Esophagus muscularis mucosa (tissue), 4 donors: ENCODE measurements around the gene CAMSAP2. TPM values are rescaled to one million over a fixed set of nuclear protein-coding genes. Genes with fewer than 3 reads are reported as not detected.
A peak's percentile ranks its signal among the peaks of the same experiment; 100 is the strongest.

Experiments
- DNase-seq: peaks from one replicate; pipeline ENCODE4 v3.0.0-alpha.2; 2017; ENCODE audit errors: extremely low spot score
- H3K27ac ChIP-seq, 4 donors: fragments of 200-600 bp; sonication (generic); replicated peaks in 1 of 4; 1 replicate in 3 of 4; 2 replicates in 1 of 4; pipeline ENCODE4 v1.5.1; 2016 to 2019; ENCODE audit warnings: mild to moderate bottlenecking in 1 of 4
- H3K27me3 ChIP-seq, 4 donors: fragments of 200-600 bp; sonication (generic); one replicate each; pipeline versions ENCODE4 v1.5.1 to v1.6.0; 2016 to 2019
- H3K36me3 ChIP-seq, 4 donors: fragments of 200-600 bp; sonication (generic); one replicate each; pipeline ENCODE4 v1.5.1; 2016 to 2019
- H3K4me1 ChIP-seq, 4 donors: fragments of 200-600 bp; sonication (generic); one replicate each; pipeline ENCODE4 v1.5.1; 2016 to 2019
- H3K4me3 ChIP-seq, 4 donors: fragments of 200-600 bp; sonication (generic); 1 replicate in 2 of 4; 2 replicates in 2 of 4; pipeline ENCODE4 v1.5.1; 2016 to 2019; ENCODE audit warnings: mild to moderate bottlenecking in 4 of 4, moderate library complexity in 1 of 4
- H3K9me3 ChIP-seq, 4 donors: fragments of 200-600 bp; sonication (generic); 1 replicate in 3 of 4; 2 replicates in 1 of 4; pipeline ENCODE4 v1.5.1; 2016 to 2019
- CTCF ChIP-seq, 3 experiments: fragments of 200-600 bp in 2 of 3; fragments of 450-650 bp in 1 of 3; sonication (generic) in 2 of 3; IDR thresholded peaks; one replicate each; pipeline ENCODE4 v1.5.1; 2017 to 2019; ENCODE audit warnings: antibody characterized with exemption in 3 of 3, mild to moderate bottlenecking in 2 of 3, moderate library complexity in 1 of 3
- EP300 ChIP-seq: sonication (generic); formaldehyde crosslinking; IDR thresholded peaks from one replicate; pipeline ENCODE4 v1.6.1; 2017; ENCODE audit warnings: antibody characterized with exemption
- POLR2A ChIP-seq: fragments of 450-650 bp; IDR thresholded peaks from one replicate; pipeline ENCODE4 v1.6.1; 2017; ENCODE audit warnings: antibody characterized with exemption, moderate library complexity, mild to moderate bottlenecking, low read depth
- POLR2AphosphoS5 ChIP-seq, 2 donors: sonication (generic); formaldehyde crosslinking; IDR thresholded peaks; one replicate each; pipeline ENCODE4 v1.6.1; 2017; ENCODE audit warnings: antibody characterized with exemption in 2 of 2
- WGBS: methylation state at CpG from one replicate; pipeline ENCODE4 v1.1.5; 2018; 5-methylcytosine and 5-hydroxymethylcytosine counted together
- intact Hi-C: fragments of 100-400 bp; cut with DNase I; formaldehyde crosslinking; loops from one replicate; pipeline ENCODE4 v1.15.1; 2023
- total RNA-seq, 4 donors: library from RNA; depleted of rRNA; stranded (reverse); fragments of >200 nt; gene quantifications; one replicate each; pipeline versions ENCODE4 v1.1.0 to v1.2.1, GENCODE V29; 2016

CAMSAP2 gene
- total RNA-seq, 4 donors from 2014 or later: 34.6 to 44.0 (median 38.4) TPM

- Histone ChIP-seq H3K27me3 (peaks cover 0 to 58% (median 12%) of the 10 kb centered on the region in 4 donors), H3K27ac (no peak overlapping the region), H3K9me3 (no peaks in the 10 kb centered on the region), H3K4me3 (no peak overlapping the region), H3K36me3 (no peaks in the 10 kb centered on the region), H3K4me1 (peaks cover 10 to 11% (median 11%) of the 10 kb centered on the region in 4 donors)
- WGBS: 83% methylated on average over 6 of the region's 6 CpGs
- peak; percentile 84 for DNase-seq
- intact Hi-C loops: no loop called here
- TF ChIP-seq EP300: no peak
- no peak for TF ChIP-seq CTCF (IDR thresholded peaks at IDR 0.05)
- no peak for TF ChIP-seq POLR2AphosphoS5 (IDR thresholded peaks at IDR 0.05)
- no peak for TF ChIP-seq POLR2A
These were observed 139.3 kb downstream of the CAMSAP2 start for GRCh38 chr1:200877839-200878551.

DNA sequence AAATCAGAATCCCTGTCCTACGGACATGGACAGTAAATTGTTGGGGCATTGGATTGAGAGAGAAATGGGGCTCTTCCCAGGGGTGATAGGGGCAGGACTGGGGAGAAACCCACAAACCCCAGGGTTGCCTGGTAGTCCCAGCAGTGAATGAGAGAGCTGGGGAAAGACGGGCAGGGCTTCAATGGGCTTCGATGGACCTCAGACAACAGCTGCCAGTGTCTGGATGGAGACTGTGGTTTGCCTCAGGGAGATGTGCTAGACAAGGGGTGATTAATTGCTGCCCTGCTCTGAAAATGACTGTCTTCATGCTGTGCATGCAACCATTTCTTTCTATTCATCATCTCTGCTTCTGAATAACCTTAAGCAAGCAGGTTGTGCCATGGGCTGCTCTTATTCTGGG, 141.5 kb downstream of the CAMSAP2 start:
- intact Hi-C loops: no loop called here
- Histone ChIP-seq H3K27me3 (peaks cover 0 to 36% (median 0%) of the 10 kb centered on the region in 4 donors), H3K4me1 (no peaks in the 10 kb centered on the region), H3K27ac (no peak overlapping the region), H3K36me3 (no peaks in the 10 kb centered on the region), H3K4me3 (no peak overlapping the region), H3K9me3 (no peaks in the 10 kb centered on the region)
- peak; percentile 79 for DNase-seq
- WGBS: 22% methylated on average over 2 of the region's 3 CpGs
- TF ChIP-seq EP300 (no peak), POLR2A (no peak), CTCF (IDR thresholded peaks at IDR 0.05) (no peak), POLR2AphosphoS5 (IDR thresholded peaks at IDR 0.05) (no peak)

GRCh38 chr1:200883118-200883517, 144.4 kb downstream of the CAMSAP2 start:
- Histone ChIP-seq H3K4me1 (no peaks in the 10 kb centered on the region), H3K27ac (no peak overlapping the region), H3K36me3 (no peaks in the 10 kb centered on the region), H3K27me3 (peaks cover 0 to 19% (median 0%) of the 10 kb centered on the region in 4 donors), H3K9me3 (no peaks in the 10 kb centered on the region), H3K4me3 (no peak overlapping the region)
- intact Hi-C loops: no loop called here
- WGBS: 63% methylated on average over 3 of the region's 3 CpGs
- no peak for DNase-seq
- TF ChIP-seq POLR2A (no peak), EP300 (no peak), POLR2AphosphoS5 (IDR thresholded peaks at IDR 0.05) (no peak), CTCF (IDR thresholded peaks at IDR 0.05) (no peak)

DNA sequence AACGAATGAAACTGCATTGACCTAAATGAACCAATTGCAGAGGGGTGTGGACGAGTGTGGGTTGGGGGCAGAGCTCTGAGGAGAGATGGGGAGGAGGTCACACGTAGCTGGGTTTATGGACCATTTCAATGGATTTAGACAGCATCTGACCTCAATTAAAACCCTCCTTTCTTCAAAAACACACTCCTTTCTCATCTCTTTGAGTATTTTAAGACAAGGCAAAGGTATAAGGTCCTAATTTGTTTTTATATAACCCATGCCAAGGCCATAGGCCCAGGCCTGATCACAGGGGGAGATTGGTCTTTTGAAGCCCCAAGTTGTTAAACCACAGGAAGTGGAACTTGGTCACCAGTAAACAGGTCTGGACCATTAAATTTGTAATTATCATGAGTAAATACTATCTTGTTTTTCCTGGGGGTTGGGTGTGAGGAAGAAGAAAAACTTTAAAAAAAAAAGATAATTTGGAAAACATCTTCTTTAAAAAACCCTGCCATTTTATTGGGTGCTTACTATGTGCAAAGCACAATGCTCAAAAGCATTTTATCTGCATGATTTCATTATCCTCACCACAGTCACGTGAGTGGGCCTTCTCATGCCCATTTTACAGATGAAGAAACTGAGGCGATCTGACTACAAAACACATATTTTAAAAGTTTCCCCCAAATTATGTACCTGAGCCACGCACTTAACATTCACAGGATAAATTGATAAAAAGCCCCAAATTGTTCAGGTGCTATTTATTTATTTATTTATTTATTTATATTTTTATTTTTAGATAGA, 147.1 kb downstream of the CAMSAP2 start:
- TF ChIP-seq POLR2AphosphoS5 (IDR thresholded peaks at IDR 0.05) (no peak), POLR2A (no peak), EP300 (no peak), CTCF (IDR thresholded peaks at IDR 0.05) (no peak)
- peaks cover under 1 to 4% (median 3%) of the 10 kb centered on the region in 4 donors for H3K4me1 ChIP-seq
- peaks cover 0 to 36% (median 3%) of the 10 kb centered on the region in 4 donors for H3K27me3 ChIP-seq
- intact Hi-C loops: no loop called here
- WGBS: 98% methylated on average over 6 of the region's 6 CpGs
- H3K9me3 ChIP-seq: no peaks in the 10 kb centered on the region
- no peak overlapping the region for H3K27ac ChIP-seq
- DNase-seq: no peak
- H3K36me3 ChIP-seq: no peaks in the 10 kb centered on the region
- no peak overlapping the region for H3K4me3 ChIP-seq
